Measurements from ENCODE around the gene KCNK6. TPM values are rescaled to one million over a fixed set of nuclear protein-coding genes. Genes with fewer than 3 reads are reported as not detected.

KCNK6 gene
- total RNA-seq, 2 donors from 2014 or later = 5.1 to 8.9 TPM

GRCh38 chr19:38289955-38290354 lies 29.7 kb upstream of the KCNK6 start:
- Mint-ChIP-seq H3K4me1 (no peaks in the 10 kb centered on the region), H3K4me3 (no peak overlapping the region), H3K36me3 (ENCODE audit: low read depth) (peaks cover 78% of the 10 kb centered on the region), H3K27ac (no peak overlapping the region), H3K27me3 (ENCODE audit: insufficient read depth) (no peaks in the 10 kb centered on the region), H3K9me3 (no peaks in the 10 kb centered on the region)
- Histone ChIP-seq H3K36me3 (ENCODE audit: control insufficient read depth, insufficient read depth, low read length) (peaks cover 69% of the 10 kb centered on the region), H3K4me3 (ENCODE audit: low read length) (no peak overlapping the region), H3K27me3 (ENCODE audit: control insufficient read depth, insufficient read depth, low read length, poor library complexity, severe bottlenecking) (no peaks in the 10 kb centered on the region), H3K27ac (ENCODE audit: low read depth, low read length) (no peak overlapping the region), H3K9ac (ENCODE audit: extremely low read depth, low read length, poor library complexity, severe bottlenecking) (no peak overlapping the region), H3K4me1 (ENCODE audit: control insufficient read depth, insufficient read depth, low read length) (no peaks in the 10 kb centered on the region), H3K9me3 (ENCODE audit: control insufficient read depth, low read length) (no peaks in the 10 kb centered on the region)
- no peak for DNase-seq
- no peak for TF ChIP-seq CTCF (conservative IDR thresholded peaks at IDR 0.05)
- 92 to 96% methylated on average over 12 to 15 of the region's 15 CpGs for WGBS, 2 experiments (ENCODE audit: insufficient coverage in 1 of 2, insufficient read length in 1 of 2)

GRCh38 chr19:38290631-38291147 lies 29.0 kb upstream of the KCNK6 start:
- peaks cover 62% of the 10 kb centered on the region for H3K36me3 ChIP-seq (ENCODE audit: control insufficient read depth, insufficient read depth, low read length)
- H3K9me3 ChIP-seq (ENCODE audit: control insufficient read depth, low read length) = no peaks in the 10 kb centered on the region
- H3K27me3 Mint-ChIP-seq (ENCODE audit: insufficient read depth) = no peaks in the 10 kb centered on the region
- H3K9me3 Mint-ChIP-seq = no peaks in the 10 kb centered on the region
- no peak for DNase-seq
- WGBS, 2 experiments (ENCODE audit: insufficient coverage in 1 of 2, insufficient read length in 1 of 2) = 95 to 98% methylated on average over 8 to 13 of the region's 13 CpGs
- no peak for TF ChIP-seq CTCF (conservative IDR thresholded peaks at IDR 0.05)
- no peak overlapping the region for H3K4me3 Mint-ChIP-seq
- H3K27ac Mint-ChIP-seq = peak overlapping the region; percentile 68
- peaks cover 73% of the 10 kb centered on the region for H3K36me3 Mint-ChIP-seq (ENCODE audit: low read depth)
- H3K27me3 ChIP-seq (ENCODE audit: control insufficient read depth, insufficient read depth, low read length, poor library complexity, severe bottlenecking) = no peaks in the 10 kb centered on the region
- H3K9ac ChIP-seq (ENCODE audit: extremely low read depth, low read length, poor library complexity, severe bottlenecking) = no peak overlapping the region
- H3K27ac ChIP-seq (ENCODE audit: low read depth, low read length) = no peak overlapping the region
- H3K4me1 Mint-ChIP-seq = no peaks in the 10 kb centered on the region
- no peak overlapping the region for H3K4me3 ChIP-seq (ENCODE audit: low read length)
- H3K4me1 ChIP-seq (ENCODE audit: control insufficient read depth, insufficient read depth, low read length) = no peaks in the 10 kb centered on the region

GRCh38 chr19:38291855-38292254 lies 27.8 kb upstream of the KCNK6 start:
- DNase-seq = no peak
- peaks cover 2% of the 10 kb centered on the region for H3K9me3 Mint-ChIP-seq
- H3K4me3 Mint-ChIP-seq = no peak overlapping the region
- no peaks in the 10 kb centered on the region for H3K4me1 Mint-ChIP-seq
- TF ChIP-seq CTCF (conservative IDR thresholded peaks at IDR 0.05) = no peak
- Histone ChIP-seq H3K27me3 (ENCODE audit: control insufficient read depth, insufficient read depth, low read length, poor library complexity, severe bottlenecking) (no peaks in the 10 kb centered on the region), H3K4me3 (ENCODE audit: low read length) (no peak overlapping the region), H3K4me1 (ENCODE audit: control insufficient read depth, insufficient read depth, low read length) (no peaks in the 10 kb centered on the region), H3K27ac (ENCODE audit: low read depth, low read length) (no peak overlapping the region), H3K9me3 (ENCODE audit: control insufficient read depth, low read length) (no peaks in the 10 kb centered on the region), H3K9ac (ENCODE audit: extremely low read depth, low read length, poor library complexity, severe bottlenecking) (no peak overlapping the region), H3K36me3 (ENCODE audit: control insufficient read depth, insufficient read depth, low read length) (peaks cover 58% of the 10 kb centered on the region)
- H3K27me3 Mint-ChIP-seq (ENCODE audit: insufficient read depth) = no peaks in the 10 kb centered on the region
- H3K36me3 Mint-ChIP-seq (ENCODE audit: low read depth) = peaks cover 64% of the 10 kb centered on the region
- 94 to 97% methylated on average over 11 to 15 of the region's 15 CpGs for WGBS, 2 experiments (ENCODE audit: insufficient coverage in 1 of 2, insufficient read length in 1 of 2)
- H3K27ac Mint-ChIP-seq = no peak overlapping the region
